ENCODE measurements around the gene MAPRE2.
A peak's percentile ranks its signal among the peaks of the same experiment; 100 is the strongest.

MAPRE2 gene

DNA sequence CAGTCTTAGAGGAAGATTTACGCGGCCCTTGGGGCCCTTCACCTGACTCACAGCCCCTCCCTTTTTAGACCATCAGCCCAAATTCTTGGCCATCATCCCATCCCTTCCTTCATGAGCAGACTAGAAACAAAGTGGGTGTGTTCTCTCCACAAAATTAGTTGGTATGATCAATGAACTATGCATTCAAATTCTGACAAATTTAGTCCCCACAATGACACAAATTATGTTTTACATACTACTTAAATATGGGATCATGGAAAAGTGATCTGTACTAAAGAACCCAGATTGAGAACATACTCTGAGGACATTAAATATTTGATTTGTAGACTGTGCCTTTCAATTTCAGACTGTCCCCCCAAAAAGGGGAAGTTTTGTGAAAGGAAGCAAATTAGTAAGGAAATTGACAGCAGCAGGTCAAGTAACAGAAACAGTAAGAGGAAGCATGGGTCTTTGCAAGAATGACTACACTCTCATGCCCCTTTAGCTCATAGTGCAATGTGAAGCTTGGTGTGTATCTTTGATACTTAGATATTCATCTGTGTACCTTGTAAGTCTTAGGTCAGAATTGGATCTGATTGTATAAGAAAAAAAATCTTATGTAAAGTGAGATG lies 2.2 kb upstream of the MAPRE2 start:
- DNase-seq, result no peak

DNA sequence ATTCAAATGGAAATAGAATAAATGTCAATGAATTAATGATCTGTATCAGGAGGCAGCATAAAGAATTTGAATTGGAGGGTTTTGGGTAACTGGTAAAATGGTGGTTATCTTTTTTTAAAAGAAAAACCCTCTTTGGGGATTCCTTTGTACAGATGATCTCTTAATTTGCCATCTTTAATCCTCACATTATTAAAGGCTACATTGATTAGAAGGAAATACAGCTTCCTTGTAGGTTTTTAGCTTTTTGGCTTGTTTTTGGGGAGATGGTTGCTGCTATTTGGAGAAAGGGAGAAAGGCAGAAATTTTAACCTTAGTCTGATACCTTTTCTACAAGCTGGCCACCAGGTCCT lies 600 bp upstream of the MAPRE2 start:
- DNase-seq, result no peak

DNA sequence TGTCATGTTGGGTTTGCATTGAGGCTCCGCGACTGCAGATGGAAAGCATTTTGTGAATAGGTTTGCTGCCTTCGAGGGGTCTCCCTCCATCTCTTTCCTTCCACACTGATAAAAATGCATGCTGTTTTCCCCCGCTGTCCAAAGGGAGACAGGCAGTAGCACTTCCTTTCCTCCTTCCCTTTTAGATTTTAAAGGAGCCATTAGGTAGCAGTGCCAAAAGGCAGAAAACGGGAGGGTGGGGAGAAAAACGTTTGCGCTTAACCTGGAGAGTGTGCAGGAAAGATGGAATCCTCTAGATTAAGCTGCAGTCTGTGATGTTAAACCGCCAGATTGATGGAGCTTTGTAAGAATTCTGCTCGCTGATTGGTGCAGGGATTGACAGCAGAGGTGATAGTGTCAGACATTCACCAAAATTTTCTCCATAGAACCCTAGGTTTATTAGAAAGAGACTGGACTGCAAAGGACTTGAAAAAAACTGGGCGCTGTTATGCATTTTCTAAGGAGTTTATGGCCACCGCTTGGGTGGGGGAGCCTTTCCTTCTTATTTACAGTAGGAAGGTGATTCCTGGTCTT lies 688 bp downstream of the MAPRE2 start:
- DNase-seq, result peak; percentile 71

DNA sequence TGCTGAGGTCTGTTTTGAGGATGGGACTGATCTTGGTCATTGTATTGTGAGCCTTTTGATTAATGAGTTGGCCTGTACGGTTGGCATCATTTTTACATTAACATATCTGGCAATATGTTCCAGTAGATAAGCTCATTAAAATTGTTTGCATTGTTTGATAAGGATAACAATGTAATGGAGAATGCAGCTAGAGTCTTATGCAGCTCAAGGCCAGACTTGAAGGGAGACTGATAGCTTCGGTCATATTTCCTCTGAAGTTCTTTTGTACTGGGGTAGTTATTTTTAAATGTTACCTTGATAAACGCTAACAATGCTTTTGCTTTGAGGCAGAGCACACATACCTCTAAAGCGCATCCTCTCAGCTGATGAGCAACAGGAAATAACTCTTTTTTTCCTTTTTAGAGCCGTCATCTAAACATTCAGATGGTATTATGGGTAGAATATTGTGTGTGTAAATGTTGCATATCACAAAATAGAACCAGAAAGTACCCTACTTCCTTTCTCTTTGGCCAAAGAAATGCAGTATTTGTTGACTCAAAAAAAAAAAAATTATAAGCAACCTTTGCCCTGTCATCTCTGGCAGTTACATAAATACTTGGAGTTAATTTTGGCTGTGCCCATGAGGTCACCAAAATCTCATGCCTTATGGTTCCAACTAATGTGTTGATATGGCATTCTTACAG lies 1.3 kb downstream of the MAPRE2 start:
- peak; percentile 71 for DNase-seq

DNA sequence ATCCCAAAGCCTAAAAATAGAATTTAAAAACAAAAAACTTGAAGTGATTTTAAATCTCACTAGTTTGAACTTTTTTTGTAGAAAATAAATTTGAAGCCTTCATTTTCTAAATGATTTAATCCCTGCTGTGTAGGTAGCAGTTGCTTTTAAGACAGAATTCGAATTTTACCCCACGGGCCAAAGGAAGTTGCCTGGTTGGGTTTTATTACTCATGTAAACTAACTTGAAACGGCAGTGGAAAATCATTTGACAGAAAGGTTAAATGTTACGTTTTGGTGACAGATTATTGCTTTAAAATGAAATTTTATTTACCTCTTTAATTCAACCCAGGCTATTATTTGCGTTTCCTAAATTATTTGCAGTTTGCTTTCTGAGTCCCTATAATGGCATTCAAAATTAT lies 2.0 kb downstream of the MAPRE2 start:
- DNase-seq, result no peak

DNA sequence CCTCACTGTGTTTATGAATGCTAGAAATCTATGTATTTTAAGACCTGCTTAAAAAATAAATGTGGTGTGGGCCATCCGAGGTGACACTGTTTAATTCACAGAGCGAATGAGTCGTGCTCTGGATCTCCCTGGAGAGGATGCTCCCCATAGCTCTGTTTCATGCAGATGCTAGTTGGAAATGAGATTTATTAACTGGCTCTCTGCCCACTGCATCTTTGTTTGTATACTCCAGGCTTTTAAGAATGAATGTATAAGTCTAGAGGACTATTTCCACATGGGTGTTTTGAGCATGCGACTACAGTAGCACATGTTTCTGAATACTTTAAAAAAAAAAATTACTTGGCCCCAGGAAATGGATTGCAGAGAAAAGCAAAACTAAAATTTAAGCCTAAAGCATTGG lies 3.9 kb downstream of the MAPRE2 start:
- DNase-seq, result peak; percentile 22

DNA sequence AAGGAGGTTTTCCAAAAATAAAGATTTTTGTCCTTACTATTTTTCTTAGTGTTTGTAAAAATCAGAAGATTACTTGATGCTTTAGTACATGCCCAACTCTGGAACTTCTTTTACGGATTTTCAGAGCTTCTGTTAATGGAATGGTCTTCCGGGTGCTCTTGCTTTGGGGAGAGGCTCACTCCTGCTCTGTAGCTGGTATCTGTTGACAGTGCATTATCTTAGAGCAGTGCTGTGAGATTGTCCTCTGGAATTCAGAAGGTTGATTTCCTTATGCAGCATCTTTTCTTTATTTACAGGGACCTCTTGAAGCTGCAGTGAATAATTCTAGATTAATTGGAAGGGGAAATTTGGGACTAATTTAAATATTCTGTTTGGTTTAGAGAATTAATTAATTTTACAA lies 4.6 kb downstream of the MAPRE2 start:
- DNase-seq, result no peak

DNA sequence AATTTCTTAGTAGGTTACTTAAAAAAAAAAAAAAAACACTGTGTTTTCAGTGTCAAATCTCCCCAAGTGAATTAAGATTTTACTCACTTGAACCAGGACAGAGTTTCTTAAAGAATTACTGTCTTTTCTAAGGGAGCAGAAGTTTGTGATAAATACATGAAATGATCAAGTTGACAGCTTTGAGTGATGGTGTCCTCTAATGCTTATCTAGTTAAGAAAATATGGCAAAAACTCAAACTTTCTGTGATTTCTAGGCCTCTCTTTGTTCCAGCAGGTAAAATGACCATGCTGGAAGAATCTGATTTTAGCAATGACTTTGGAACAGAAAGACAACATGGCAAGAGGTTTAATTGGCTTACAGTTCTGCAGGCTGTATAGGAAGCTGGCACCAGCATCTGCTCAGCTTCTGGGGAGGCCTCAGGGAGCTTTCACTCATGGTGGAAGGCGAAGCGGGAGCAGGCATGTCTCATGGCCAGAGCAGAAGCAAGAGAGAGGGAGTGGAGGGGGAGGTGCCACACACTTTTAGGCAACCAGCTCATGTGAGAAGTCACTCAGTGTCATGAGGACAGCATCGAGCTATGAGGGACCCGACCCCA lies 6.6 kb downstream of the MAPRE2 start:
- DNase-seq, result no peak

DNA sequence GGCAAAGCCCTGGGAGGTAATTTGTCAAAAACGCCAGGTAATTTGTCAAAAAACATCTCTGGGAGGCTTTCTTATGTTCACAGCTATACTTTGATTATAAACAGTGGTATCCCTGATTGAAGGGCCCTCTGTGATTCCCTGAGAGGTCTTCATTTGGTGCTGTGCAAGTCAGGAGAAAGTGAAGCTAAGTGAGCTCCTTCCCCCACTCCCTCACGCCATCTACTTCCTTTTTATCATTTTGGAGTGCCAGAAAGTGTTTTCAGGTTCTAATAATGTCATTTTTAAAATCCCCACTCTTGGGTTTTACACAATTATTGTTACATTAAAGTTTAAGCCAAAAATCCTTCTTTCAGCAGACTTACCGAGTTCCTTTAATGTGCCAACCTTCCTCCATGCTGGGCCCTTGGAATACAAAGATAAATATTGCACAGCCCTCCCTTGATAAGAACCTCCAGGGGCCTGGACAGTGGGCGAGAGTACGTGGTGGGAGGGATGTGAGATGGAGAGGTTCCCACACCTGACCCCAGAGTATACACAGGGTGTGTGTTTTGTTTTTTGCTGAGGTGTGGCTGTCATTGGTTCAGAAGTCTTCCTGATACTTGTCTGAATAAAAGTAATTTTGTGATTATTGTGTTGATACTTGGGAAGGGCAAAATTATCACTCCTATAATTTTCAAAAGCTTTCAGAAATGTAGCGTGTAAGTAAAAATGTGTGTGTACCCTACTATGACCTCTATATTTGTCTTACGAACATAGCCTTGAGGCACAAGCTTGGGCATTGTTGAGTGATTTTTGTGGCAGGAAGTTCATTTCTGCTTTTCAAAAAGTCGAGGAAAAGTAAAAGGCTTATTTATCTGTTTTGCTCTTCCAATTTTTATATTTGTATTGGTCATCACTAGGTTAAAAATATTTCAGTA lies 8.2 kb downstream of the MAPRE2 start:
- no peak for DNase-seq

DNA sequence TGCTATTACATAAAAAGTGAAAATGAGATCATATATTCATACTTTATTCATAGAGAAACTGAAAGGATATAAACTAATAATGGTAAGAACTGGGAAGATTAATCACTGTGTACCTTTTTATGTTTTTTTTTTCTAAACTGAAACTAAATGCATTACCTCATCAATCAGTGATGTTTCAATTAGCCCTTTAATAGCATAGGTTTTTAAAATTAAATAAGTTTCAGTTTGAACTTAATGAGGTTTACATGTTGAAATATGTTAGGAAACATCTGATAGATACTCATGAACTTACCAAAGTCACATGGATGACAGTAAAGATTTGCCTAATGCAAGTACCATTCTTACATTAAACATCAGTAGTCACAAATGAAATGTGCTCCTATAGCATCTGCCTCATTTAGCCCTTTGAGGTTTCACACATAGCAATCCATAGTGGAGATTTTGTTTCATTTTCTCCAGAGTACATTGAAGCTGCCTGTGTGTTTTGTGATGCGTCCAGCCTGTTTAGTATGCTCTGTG lies 8.9 kb downstream of the MAPRE2 start:
- no peak for DNase-seq

DNA sequence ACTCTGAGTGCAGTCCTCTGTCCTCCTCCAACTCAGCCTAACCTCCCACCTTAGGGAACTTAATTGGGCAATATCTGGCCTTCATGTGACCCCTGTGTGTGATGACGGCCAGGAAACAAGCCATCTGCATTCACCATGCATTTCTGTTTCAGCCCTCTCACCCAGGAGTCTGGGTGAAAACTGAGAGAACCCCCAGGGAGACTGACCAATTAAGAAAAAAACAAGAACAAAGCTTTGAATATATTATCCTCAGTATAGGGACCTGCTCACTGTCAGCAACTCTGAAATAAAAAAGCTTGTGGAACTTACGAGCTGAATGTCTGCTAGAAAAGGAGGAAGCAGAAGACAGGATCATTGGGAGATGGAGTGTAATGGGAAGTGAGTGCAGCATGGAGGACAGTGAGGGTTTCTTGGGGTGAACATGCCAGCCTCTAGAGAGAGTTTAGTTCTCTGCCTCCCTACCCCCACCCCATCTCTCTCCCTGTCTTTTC lies 9.5 kb downstream of the MAPRE2 start:
- DNase-seq, result peak; percentile 49

DNA sequence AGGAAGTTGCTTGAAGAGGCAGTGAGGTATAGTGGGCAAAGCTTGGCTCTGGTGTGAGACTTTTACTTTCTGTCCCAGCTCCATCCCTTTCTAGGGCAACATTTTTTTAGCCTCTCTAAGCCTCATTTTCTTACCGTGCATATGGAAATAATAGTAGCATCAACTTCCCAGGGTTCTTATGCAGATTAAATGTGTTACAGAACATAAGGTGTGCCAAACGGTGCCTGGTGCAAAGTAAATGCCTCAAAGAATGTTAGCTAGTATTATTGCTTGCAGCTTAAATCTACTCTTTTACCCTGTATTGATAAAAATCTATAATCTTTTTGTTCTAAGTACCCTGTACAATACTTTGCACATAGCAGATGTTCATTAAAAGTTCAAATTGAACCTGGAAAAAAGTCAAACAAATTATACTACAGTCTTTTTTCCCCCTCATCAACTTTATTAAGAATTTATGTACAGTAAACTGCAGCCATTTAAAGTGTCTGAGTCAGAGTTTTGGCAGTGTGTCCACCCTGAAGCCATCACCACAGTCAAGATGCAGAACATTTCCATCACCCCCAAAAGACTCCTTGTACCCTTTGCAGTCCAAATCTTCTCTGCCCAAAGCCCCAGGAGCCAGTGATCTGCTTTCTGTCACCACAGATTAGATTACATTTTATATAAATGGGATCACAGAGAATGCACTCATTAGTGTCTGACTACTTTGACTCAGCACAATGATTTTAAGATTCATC lies 10.6 kb downstream of the MAPRE2 start:
- no peak for DNase-seq

DNA sequence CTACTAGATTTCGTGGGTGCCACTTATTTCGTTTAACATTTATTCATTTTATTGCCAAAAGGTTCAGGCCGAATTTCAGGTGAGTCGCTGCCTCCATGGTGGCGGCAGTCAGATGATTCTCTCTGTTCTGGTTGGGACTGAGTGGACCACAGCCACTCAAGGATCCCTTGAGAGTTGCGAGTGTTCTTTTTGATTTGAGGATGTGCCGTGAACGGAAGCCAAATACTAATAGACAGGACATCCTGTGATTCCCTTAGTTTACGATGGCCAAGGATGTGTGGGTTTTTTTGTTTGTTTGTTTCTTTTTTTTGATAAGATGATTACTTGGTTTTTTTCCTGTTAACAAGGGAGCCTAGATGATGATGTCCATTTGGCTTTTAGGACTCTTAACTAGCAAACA lies 13.2 kb downstream of the MAPRE2 start:
- no peak for DNase-seq

DNA sequence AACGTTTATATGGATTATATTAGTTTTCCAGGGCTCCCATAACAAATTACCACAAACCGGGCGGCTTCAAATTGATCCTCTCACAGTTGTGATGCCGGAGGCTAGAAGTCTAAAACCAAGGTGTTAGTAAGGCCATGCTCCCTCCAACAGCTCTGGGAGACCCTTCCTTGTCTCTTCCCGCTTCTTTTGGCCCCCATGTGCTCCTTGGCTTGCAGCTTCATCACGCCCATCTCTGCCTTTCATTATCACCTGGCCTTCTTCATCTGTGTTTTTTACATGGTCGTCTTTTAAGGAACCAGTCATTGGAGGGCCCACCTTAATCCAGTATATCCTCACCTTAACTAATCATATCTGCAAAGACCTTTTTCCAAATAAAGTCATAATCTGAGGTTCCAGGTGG lies 13.9 kb downstream of the MAPRE2 start:
- no peak for DNase-seq

DNA sequence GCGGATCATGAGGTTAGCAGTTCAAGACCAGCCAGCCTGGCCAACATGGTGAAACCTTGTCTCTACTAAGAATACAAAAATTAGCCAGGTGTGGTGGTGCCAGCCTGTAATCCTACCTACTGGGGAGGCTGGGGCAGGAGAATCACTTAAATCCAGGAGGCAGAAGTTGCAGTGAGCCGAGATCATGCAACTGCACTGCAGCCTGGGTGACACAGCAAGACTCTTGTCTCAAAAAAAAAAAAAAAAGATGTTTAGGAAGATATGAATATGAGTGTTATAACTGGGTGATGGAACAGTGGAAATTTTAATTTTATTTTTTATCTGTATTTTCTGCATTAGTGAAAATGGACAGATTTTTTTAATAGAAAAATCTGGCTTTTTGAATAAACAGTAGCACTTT lies 14.5 kb downstream of the MAPRE2 start:
- DNase-seq, result no peak

DNA sequence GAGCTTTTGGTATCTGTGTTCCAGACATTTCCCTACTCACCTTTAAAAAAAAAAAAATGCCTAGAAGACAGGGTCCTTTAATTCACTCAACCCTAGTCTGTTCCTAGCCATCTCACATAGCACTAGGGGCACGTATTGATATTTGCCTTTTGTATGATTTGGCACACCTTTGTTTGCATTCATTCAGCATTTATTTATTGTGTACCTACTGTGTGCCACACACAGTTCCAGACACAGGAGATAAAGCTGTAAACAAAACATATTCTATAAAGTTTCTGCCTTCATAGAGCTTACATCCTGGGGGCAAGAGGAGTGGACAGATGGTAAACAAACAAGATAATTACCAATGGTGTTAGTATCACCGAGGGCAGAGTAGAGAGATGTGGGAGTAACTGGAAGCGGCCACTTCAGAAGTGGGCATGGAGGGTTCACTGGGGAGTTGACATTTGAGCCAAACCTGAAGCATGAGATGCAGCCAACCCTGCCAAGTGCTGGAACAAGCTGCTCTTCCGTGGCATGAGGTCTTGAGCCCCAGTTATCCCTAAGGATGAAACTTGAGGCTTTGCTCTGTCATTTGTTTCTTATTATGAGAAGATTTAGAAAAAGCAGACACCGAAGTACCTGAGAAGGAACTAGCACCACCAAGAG lies 18.2 kb downstream of the MAPRE2 start:
- no peak for DNase-seq

DNA sequence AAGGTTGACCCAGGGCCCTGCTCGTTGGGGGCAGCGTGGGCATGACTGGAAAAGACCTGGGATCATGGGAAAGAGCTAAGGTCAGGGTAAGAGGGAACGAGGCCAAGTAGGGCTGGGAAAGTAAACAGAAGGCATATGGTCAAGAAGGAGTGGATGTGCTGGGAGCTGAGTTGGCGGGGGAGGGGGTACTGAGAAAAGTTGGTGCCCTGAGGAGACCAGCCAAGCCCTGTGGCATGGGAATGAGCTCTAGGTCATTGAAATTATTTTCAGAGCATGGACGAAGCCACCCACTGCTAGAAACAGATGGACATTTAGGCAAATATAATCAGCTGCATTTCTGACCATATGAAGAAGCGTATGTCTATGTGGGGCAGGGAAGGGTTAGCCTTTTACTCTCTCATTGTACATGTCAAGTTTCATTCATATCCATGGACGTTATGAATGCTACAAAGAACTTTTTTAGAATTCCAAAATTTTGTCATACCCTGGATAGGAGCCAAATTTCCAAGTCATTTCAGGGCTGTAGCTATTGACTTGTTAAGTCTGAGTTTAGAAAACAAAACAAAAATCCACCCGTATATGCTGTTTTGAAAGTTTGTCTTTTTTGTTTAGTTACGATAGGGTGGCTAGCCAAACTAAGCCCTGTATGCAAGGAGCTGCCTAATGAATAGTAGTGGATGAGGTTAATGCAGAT lies 19.1 kb downstream of the MAPRE2 start:
- DNase-seq, result no peak

DNA sequence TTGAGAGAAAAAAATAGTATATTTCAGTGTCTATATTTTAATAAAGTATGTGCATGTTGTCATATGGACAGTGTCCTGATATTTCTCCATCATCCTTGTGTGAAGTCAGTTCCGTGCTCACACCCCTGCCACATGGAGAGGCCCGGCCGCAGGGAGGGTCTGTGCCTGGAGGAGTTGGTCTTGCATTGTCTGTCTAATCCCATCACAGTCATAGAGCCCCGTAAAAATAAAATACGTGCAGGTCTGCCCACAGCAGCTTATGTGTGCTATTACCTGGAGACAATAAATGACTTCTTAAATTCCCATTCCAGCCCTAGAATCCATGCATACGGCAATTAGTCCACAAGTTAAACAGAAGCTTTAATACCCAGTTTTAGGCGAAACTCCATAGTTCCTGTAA lies 20.1 kb downstream of the MAPRE2 start:
- DNase-seq, result no peak

DNA sequence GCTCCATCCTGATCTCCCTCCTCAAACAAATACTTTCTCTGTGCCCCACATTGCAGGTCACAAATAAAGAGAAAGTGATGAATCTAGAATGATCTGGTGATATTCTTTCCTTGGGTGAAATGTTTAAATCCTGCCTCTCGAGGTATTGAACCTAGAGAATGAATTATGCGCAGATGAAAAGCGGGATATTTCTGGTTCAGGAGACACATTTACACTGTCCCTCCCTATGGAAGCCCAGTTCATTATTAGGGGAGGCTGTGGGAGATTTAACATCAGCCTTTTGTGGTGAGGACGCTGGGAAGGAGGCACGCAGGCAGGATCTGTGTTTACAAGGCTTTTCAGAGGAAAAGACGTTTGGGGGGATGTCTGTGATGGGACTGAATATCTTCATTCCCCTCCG lies 20.6 kb downstream of the MAPRE2 start:
- DNase-seq, result no peak

DNA sequence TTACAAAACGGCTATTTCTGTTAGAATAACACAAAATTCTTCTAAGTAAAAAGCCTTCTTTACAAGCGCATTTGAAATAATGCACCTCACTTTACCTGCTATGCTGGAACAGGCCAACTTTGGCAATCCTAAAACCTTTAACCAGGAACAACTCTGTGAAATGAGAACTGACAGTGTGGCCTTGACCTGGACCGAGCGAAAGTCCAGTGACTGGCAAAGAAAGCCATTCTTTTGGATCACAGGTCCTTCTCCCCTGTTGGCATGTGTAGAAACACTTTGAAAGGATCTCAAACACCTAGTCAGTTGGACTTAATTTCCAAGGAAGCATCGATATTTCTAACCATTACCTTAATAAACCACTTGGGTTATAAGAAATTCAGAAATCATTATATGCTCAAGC lies 21.2 kb downstream of the MAPRE2 start:
- DNase-seq, result no peak

Data from NCI-H146 (cell line).